Upper lobe of left lung (tissue), 4 donors: Measurements from ENCODE around the gene ASB1.

Source experiments
- EP300 ChIP-seq, 4 donors: sonication (generic); formaldehyde crosslinking; IDR thresholded peaks; one replicate each; pipeline ENCODE4 v1.5.1; 2017; ENCODE audit warnings: antibody characterized with exemption in 4 of 4, control low read depth in 2 of 4
- POLR2AphosphoS5 ChIP-seq, 2 donors: sonication (generic); formaldehyde crosslinking; IDR thresholded peaks; one replicate each; pipeline ENCODE4 v1.5.1; 2017; ENCODE audit warnings: antibody characterized with exemption in 2 of 2
- TF ChIP-seq, protein P1 (sequence below), 6 experiments: fragments of 450-650 bp in 4 of 6; fragments of 200-600 bp in 2 of 6; sonication (generic) in 2 of 6; IDR thresholded peaks; one replicate each; pipeline ENCODE4 v1.5.1; 2016 to 2019; ENCODE audit warnings: antibody characterized with exemption in 6 of 6

- TF ChIP-seq, protein P1, sequence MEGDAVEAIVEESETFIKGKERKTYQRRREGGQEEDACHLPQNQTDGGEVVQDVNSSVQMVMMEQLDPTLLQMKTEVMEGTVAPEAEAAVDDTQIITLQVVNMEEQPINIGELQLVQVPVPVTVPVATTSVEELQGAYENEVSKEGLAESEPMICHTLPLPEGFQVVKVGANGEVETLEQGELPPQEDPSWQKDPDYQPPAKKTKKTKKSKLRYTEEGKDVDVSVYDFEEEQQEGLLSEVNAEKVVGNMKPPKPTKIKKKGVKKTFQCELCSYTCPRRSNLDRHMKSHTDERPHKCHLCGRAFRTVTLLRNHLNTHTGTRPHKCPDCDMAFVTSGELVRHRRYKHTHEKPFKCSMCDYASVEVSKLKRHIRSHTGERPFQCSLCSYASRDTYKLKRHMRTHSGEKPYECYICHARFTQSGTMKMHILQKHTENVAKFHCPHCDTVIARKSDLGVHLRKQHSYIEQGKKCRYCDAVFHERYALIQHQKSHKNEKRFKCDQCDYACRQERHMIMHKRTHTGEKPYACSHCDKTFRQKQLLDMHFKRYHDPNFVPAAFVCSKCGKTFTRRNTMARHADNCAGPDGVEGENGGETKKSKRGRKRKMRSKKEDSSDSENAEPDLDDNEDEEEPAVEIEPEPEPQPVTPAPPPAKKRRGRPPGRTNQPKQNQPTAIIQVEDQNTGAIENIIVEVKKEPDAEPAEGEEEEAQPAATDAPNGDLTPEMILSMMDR (IDR thresholded peaks at IDR 0.05), result no peak
- TF ChIP-seq POLR2AphosphoS5 (IDR thresholded peaks at IDR 0.05), result no peak
- TF ChIP-seq EP300 (IDR thresholded peaks at IDR 0.05), result no peak
Measured at GRCh38 chr2:238435752-238436096, 9.0 kb downstream of the ASB1 start.
